GM10266 (cell line): ENCODE data around the gene RNASE11.

Source experiments
- DNase-seq: peaks from one replicate; pipeline ENCODE4 v3.0.0; 2012; ENCODE audit errors: extremely low spot score
- CTCF ChIP-seq: IDR thresholded peaks from 2 replicates; pipeline ENCODE4 v1.5.1; 2012; ENCODE audit warnings: mild to moderate bottlenecking, low read depth; ENCODE audit not compliant: control insufficient read depth, insufficient read depth; ENCODE audit errors: missing control alignments

The RNASE11 gene

GRCh38 chr14:20556500-20557211 is 31.1 kb downstream of the RNASE11 start:
- no peak for DNase-seq
- no peak for TF ChIP-seq CTCF

DNA sequence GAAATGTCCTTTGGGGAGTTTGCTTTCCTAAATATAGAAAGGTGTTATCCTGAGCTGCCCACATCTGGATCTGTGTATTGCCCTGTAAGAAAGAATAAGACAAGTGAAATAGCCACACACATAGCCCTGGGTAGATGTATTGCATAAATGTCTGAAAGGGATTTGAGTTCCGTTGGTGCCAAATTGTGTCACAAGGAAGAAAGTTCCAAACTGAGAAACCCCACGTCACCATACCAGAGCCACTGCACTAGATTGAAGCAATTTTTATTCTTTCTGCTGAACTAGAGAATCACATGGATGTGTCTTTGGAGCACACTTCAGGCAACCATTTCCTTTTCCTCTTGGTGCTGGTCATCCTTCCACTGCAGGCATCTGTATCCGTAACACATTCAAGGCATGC is 32.0 kb downstream of the RNASE11 start:
- no peak for TF ChIP-seq CTCF
- DNase-seq, result no peak

- no peak for DNase-seq
- TF ChIP-seq CTCF, result no peak
Measured at GRCh38 chr14:20553024-20553423, 34.8 kb downstream of the RNASE11 start.

GRCh38 chr14:20551606-20552005 is 36.2 kb downstream of the RNASE11 start:
- DNase-seq, result no peak

DNA sequence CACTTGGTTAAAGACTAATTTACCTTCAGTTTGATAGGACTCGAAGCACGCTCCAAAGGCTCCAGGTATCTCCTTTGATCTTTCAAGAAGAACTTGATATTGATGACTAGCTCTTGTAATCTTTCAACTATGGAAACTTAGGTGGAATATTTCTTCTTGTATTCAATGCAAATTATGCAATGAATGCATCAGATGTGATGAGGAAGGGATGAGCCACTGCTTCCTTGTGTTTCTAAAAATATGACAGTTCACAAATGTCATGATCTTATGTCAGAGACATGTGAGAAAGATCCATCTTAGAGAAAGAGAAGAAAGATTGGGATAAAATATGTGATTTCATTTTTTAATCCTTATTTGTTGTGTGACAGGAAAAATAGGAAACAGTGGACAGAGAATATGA is 36.9 kb downstream of the RNASE11 start:
- DNase-seq, result no peak

More at GRCh38 chr14:20551606-20552005, 36.2 kb downstream of the RNASE11 start:
- TF ChIP-seq CTCF, result no peak

DNA sequence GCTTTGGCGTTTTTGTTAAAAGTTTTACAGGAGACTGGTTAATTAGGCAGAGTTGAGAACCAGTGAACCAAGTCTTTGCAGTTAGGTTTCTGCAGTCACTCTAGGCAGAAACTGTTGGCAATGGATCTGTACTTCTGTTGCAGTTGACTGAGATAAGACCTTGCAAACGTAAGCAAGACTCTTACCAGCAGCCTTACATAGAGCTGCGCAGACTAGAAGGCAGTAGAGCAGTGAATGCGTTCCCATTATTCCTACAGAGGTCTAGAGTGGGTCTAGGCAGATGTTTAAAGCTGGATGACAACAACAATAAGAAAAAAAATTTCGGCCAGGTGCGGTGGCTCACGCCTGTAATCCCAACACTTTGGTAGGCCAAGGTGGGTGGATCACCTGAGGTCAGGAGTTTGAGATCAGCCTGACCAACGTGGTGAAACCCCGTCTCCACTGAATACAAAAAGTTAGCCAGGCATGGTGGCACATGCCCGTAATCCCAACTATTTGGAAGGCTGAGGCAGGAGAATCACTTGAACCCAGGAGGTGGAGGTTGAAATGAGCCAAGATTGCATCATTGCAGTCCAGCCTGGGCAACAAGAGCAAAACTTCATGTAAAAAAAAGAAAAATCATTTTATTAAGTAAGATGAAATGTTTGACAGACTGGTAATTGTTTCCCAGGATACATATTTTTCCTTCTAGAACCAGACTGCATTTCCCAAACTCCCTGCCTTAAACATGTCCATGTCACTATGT is 39.2 kb downstream of the RNASE11 start:
- no peak for DNase-seq
- TF ChIP-seq CTCF, result no peak

More for the DNA sequence above, 36.9 kb downstream of the RNASE11 start:
- no peak for TF ChIP-seq CTCF

- DNase-seq, result no peak
- no peak for TF ChIP-seq CTCF
Measured at GRCh38 chr14:20546877-20547276, 40.9 kb downstream of the RNASE11 start.
